HepG2 (cell line): ENCODE data around the gene TPX2. TPM values are rescaled to one million over a fixed set of nuclear protein-coding genes. Genes with fewer than 3 reads are reported as not detected.
A peak's percentile ranks its signal among the peaks of the same experiment; 100 is the strongest.

Experiments
- AHR ChIP-seq: IDR thresholded peaks from 2 replicates; pipeline ENCODE4 v1.6.1; 2018; ENCODE audit warnings: missing genetic modification reagents, missing compliant biosample characterization
- ARID4A ChIP-seq: sonication (generic); formaldehyde crosslinking; IDR thresholded peaks from 2 replicates; pipeline ENCODE4 v1.5.0; 2020; ENCODE audit warnings: mild to moderate bottlenecking, missing genetic modification reagents, borderline replicate concordance
- ATF7 ChIP-seq, 2 experiments: fragments of 450-650 bp in 1 of 2; sonication (generic) in 1 of 2; formaldehyde crosslinking in 1 of 2; IDR thresholded peaks; 2 replicates each; pipeline versions ENCODE4 v1.4.0 to v1.6.1; 2016 to 2020; ENCODE audit warnings: antibody characterized with exemption in 1 of 2, mild to moderate bottlenecking in 1 of 2, missing genetic modification reagents in 1 of 2
- FOXM1 ChIP-seq: sonication (generic); formaldehyde crosslinking; IDR thresholded peaks from 2 replicates; pipeline ENCODE4 v1.5.0; 2020; ENCODE audit warnings: missing genetic modification reagents
- FUBP1 ChIP-seq: sonication (generic); formaldehyde crosslinking; IDR thresholded peaks from 2 replicates; pipeline ENCODE4 v1.5.1; 2020; ENCODE audit warnings: missing genetic modification reagents, mild to moderate bottlenecking, borderline replicate concordance
- JUND ChIP-seq: sonication (generic); formaldehyde crosslinking; IDR thresholded peaks from 2 replicates; pipeline ENCODE4 v1.8.0; 2022; ENCODE audit warnings: mild to moderate bottlenecking, missing genetic modification reagents
- KAT8 ChIP-seq: IDR thresholded peaks from 2 replicates; pipeline ENCODE4 v1.6.1; 2016; ENCODE audit warnings: missing genetic modification reagents, missing compliant biosample characterization
- MEIS1 ChIP-seq: sonication (generic); formaldehyde crosslinking; IDR thresholded peaks from 2 replicates; pipeline ENCODE4 v1.9.0; 2021; ENCODE audit warnings: mild to moderate bottlenecking, missing genetic modification reagents, moderate library complexity, borderline replicate concordance
- NR2F1 ChIP-seq, 2 experiments: fragments of 450-650 bp in 1 of 2; formaldehyde crosslinking in 1 of 2; IDR thresholded peaks; 2 replicates each; pipeline versions ENCODE4 v1.5.0 to v1.6.1; 2016 to 2020; ENCODE audit warnings: mild to moderate bottlenecking in 1 of 2, missing compliant biosample characterization in 1 of 2, missing genetic modification reagents in 1 of 2, moderate library complexity in 1 of 2
- PLSCR1 ChIP-seq: sonication (generic); formaldehyde crosslinking; IDR thresholded peaks from 2 replicates; pipeline ENCODE4 v1.5.0; 2020; ENCODE audit warnings: missing genetic modification reagents, mild to moderate bottlenecking, borderline replicate concordance
- STAG1 ChIP-seq: sonication (generic); formaldehyde crosslinking; IDR thresholded peaks from 2 replicates; pipeline ENCODE4 v1.4.0; 2020; ENCODE audit warnings: missing genetic modification reagents
- TCF12 ChIP-seq, 2 experiments: fragments of 450-650 bp in 1 of 2; sonication (generic) in 1 of 2; formaldehyde crosslinking in 1 of 2; IDR thresholded peaks; 2 replicates each; pipeline versions ENCODE4 v1.6.1 to v1.8.0; 2017 to 2022; ENCODE audit warnings: antibody characterized with exemption in 1 of 2, mild to moderate bottlenecking in 1 of 2, missing genetic modification reagents in 1 of 2, moderate library complexity in 1 of 2
- THYN1 ChIP-seq: sonication (generic); formaldehyde crosslinking; IDR thresholded peaks from 2 replicates; pipeline ENCODE4 v1.8.1; 2023; ENCODE audit warnings: low read depth, mild to moderate bottlenecking, moderate library complexity, missing genetic modification reagents, borderline replicate concordance
- TOPORS ChIP-seq: sonication (generic); formaldehyde crosslinking; IDR thresholded peaks from 2 replicates; pipeline ENCODE4 v1.8.0; 2023; ENCODE audit warnings: mild to moderate bottlenecking, missing genetic modification reagents
- TP53 ChIP-seq: sonication (generic); formaldehyde crosslinking; conservative IDR thresholded peaks from 2 replicates; pipeline ENCODE4 v1.4.0; 2020; ENCODE audit warnings: missing genetic modification reagents
- U2AF1 ChIP-seq: fragments of 200-400 bp; formaldehyde crosslinking; optimal IDR thresholded peaks from 2 replicates; pipeline ENCODE3; 2017; ENCODE audit warnings: mild to moderate bottlenecking, low read depth, low read length
- ZC3H13 ChIP-seq: sonication (generic); formaldehyde crosslinking; IDR thresholded peaks from 2 replicates; pipeline ENCODE4 v1.8.1; 2023; ENCODE audit warnings: mild to moderate bottlenecking, missing genetic modification reagents, moderate library complexity
- ZNF256 ChIP-seq: sonication (generic); formaldehyde crosslinking; conservative IDR thresholded peaks from 2 replicates; pipeline ENCODE4 v1.4.0; 2020; ENCODE audit warnings: missing genetic modification reagents
- ZNF264 ChIP-seq: sonication (generic); formaldehyde crosslinking; IDR thresholded peaks from 2 replicates; pipeline ENCODE4 v1.4.0; 2020; ENCODE audit warnings: missing genetic modification reagents
- ZNF331 ChIP-seq: sonication (generic); formaldehyde crosslinking; IDR thresholded peaks from 2 replicates; pipeline ENCODE4 v1.4.0; 2020; ENCODE audit warnings: missing genetic modification reagents
- ZNF451 ChIP-seq: sonication (generic); formaldehyde crosslinking; IDR thresholded peaks from 2 replicates; pipeline ENCODE4 v1.5.0; 2020; ENCODE audit warnings: mild to moderate bottlenecking, missing genetic modification reagents
- ZNF841 ChIP-seq: sonication (generic); formaldehyde crosslinking; IDR thresholded peaks from 2 replicates; pipeline ENCODE4 v1.8.1; 2023; ENCODE audit warnings: missing genetic modification reagents, borderline replicate concordance
- polyA plus RNA-seq, 8 experiments: library from polyadenylated mRNA; depleted of rRNA in 3 of 8; stranded (reverse) in 7 of 8; unstranded in 1 of 8; fragments of >200 nt; fragmentation: Illumina TruSeq in 4 of 8; extraction: Trizol in 4 of 8; gene quantifications; 2 replicates each; pipeline versions ENCODE4 v1.2.1 to v1.2.3, GENCODE V29; 2011 to 2016; ENCODE audit warnings: low read depth in 4 of 8, missing spikeins in 1 of 8, mixed read lengths in 1 of 8; ENCODE audit not compliant: insufficient read depth in 1 of 8
- total RNA-seq, 5 experiments: library from RNA; depleted of rRNA; stranded (reverse); fragments of >200 nt; fragmentation: Illumina TruSeq; extraction: Trizol; gene quantifications; 2 replicates each; pipeline ENCODE4 v1.2.3, GENCODE V29; 2016; ENCODE audit warnings: low read depth in 1 of 5

The TPX2 gene
- total and polyA plus RNA-seq, 2 of the 13 experiments (the other 11 are each of a cell fraction or from before 2014, with no cell fraction given): 34.3 to 124 TPM

- TF ChIP-seq ZNF264: peak; percentile 96
- peak; percentile 96; the same call in 1 of the 2 replicates for TF ChIP-seq MEIS1 (CRISPR knock-in tag)
- peak; percentile 99; the same call in 1 of the 2 replicates for TF ChIP-seq FUBP1 (CRISPR knock-in tag)
- TF ChIP-seq AHR: peak; percentile 98
- TF ChIP-seq ARID4A (CRISPR knock-in tag): peak; percentile 92; the same call in 1 of the 2 replicates
- no peak for TF ChIP-seq ZNF256 (CRISPR knock-in tag)
- TF ChIP-seq KAT8 (CRISPR knock-in tag): peak; percentile 93
- peak; percentile 88 for TF ChIP-seq ZC3H13 (CRISPR knock-in tag)
- TF ChIP-seq ATF7 (IDR thresholded peaks at IDR 0.05): peak; percentile 88
- peak; percentile 99 for TF ChIP-seq ATF7 (CRISPR knock-in tag; IDR thresholded peaks at IDR 0.05)
- peak; percentile 99 for TF ChIP-seq ZNF331 (CRISPR knock-in tag)
- TF ChIP-seq TP53 (CRISPR knock-in tag): peak; percentile 89
- no peak for TF ChIP-seq FOXM1 (CRISPR knock-in tag)
- TF ChIP-seq U2AF1: peak; percentile 86
- peak; percentile 98 to 99 for TF ChIP-seq NR2F1 (CRISPR knock-in tag; IDR thresholded peaks at IDR 0.05)
- no peak for TF ChIP-seq PLSCR1
- TF ChIP-seq ZNF841 (CRISPR knock-in tag): no peak; the same call in 1 of the 2 replicates
- peak; percentile 74 for TF ChIP-seq ZNF451 (CRISPR knock-in tag)
- peak; percentile 33 for TF ChIP-seq STAG1 (CRISPR knock-in tag)
- TF ChIP-seq THYN1 (CRISPR knock-in tag): no peak
- TF ChIP-seq TOPORS: peak; percentile 87; the same call in 1 of the 2 replicates
- TF ChIP-seq TCF12 (IDR thresholded peaks at IDR 0.05): no peak
- TF ChIP-seq TCF12 (CRISPR knock-in tag; IDR thresholded peaks at IDR 0.05): peak; percentile 99
- peak; percentile 100 for TF ChIP-seq JUND (CRISPR knock-in tag)
These were observed 43.0 kb upstream of the TPX2 start (continued) for GRCh38 chr20:31695849-31696804.
